HepG2 (cell line): ENCODE measurements around the gene PRKAR1A. TPM values are rescaled to one million over a fixed set of nuclear protein-coding genes. Genes with fewer than 3 reads are reported as not detected.
A peak's percentile ranks its signal among the peaks of the same experiment; 100 is the strongest.

Source experiments
- ELF4 ChIP-seq: sonication (generic); formaldehyde crosslinking; IDR thresholded peaks from 2 replicates; pipeline ENCODE4 v1.5.0; 2020; ENCODE audit warnings: missing genetic modification reagents, mild to moderate bottlenecking, moderate library complexity, borderline replicate concordance
- FOXK1 ChIP-seq: sonication (generic); formaldehyde crosslinking; IDR thresholded peaks from 2 replicates; pipeline ENCODE4 v1.4.0; 2020; ENCODE audit warnings: low read depth, missing genetic modification reagents, borderline replicate concordance
- KAT8 ChIP-seq: IDR thresholded peaks from 2 replicates; pipeline ENCODE4 v1.6.1; 2016; ENCODE audit warnings: missing genetic modification reagents, missing compliant biosample characterization
- KDM4B ChIP-seq: sonication (generic); formaldehyde crosslinking; IDR thresholded peaks from 2 replicates; pipeline ENCODE4 v1.4.0; 2020; ENCODE audit warnings: missing genetic modification reagents
- KLF16 ChIP-seq, 2 experiments: sonication (generic) in 1 of 2; formaldehyde crosslinking in 1 of 2; IDR thresholded peaks; 2 replicates each; pipeline versions ENCODE4 v1.6.1 to v1.8.0; 2016 to 2023; ENCODE audit warnings: missing genetic modification reagents in 2 of 2, missing compliant biosample characterization in 1 of 2
- PHF21A ChIP-seq: sonication (generic); formaldehyde crosslinking; IDR thresholded peaks from 2 replicates; pipeline ENCODE4 v1.5.0; 2020; ENCODE audit warnings: mild to moderate bottlenecking, missing genetic modification reagents
- POLR2A ChIP-seq, 2 experiments: IDR thresholded peaks; 2 replicates each; pipeline ENCODE4 v1.6.1; 2011; ENCODE audit warnings: low read depth in 2 of 2, low read length in 2 of 2, mild to moderate bottlenecking in 1 of 2, moderate library complexity in 1 of 2; ENCODE audit not compliant: insufficient read depth in 1 of 2
- STAG1 ChIP-seq: sonication (generic); formaldehyde crosslinking; IDR thresholded peaks from 2 replicates; pipeline ENCODE4 v1.4.0; 2020; ENCODE audit warnings: missing genetic modification reagents
- TCF12 ChIP-seq, 2 experiments: fragments of 450-650 bp in 1 of 2; sonication (generic) in 1 of 2; formaldehyde crosslinking in 1 of 2; IDR thresholded peaks; 2 replicates each; pipeline versions ENCODE4 v1.6.1 to v1.8.0; 2017 to 2022; ENCODE audit warnings: antibody characterized with exemption in 1 of 2, mild to moderate bottlenecking in 1 of 2, missing genetic modification reagents in 1 of 2, moderate library complexity in 1 of 2
- ZFX ChIP-seq: sonication (generic); formaldehyde crosslinking; IDR thresholded peaks from 2 replicates; pipeline ENCODE4 v1.4.0; 2020; ENCODE audit warnings: mild to moderate bottlenecking, low read depth, missing genetic modification reagents, moderate library complexity
- ZNF143 ChIP-seq: sonication (generic); formaldehyde crosslinking; IDR thresholded peaks from 2 replicates; pipeline ENCODE4 v1.4.0; 2020; ENCODE audit warnings: missing genetic modification reagents
- ZNF20 ChIP-seq: sonication (generic); formaldehyde crosslinking; IDR thresholded peaks from 2 replicates; pipeline ENCODE4 v1.4.0; 2020; ENCODE audit warnings: mild to moderate bottlenecking, moderate library complexity, missing genetic modification reagents
- ZNF460 ChIP-seq: sonication (generic); formaldehyde crosslinking; IDR thresholded peaks from 2 replicates; pipeline ENCODE4 v1.5.1; 2020; ENCODE audit warnings: missing genetic modification reagents, mild to moderate bottlenecking, borderline replicate concordance
- ZNF510 ChIP-seq: sonication (generic); formaldehyde crosslinking; IDR thresholded peaks from 2 replicates; pipeline ENCODE4 v1.4.0; 2020; ENCODE audit warnings: low read depth, mild to moderate bottlenecking, missing genetic modification reagents
- ZNF558 ChIP-seq: sonication (generic); formaldehyde crosslinking; IDR thresholded peaks from 2 replicates; pipeline ENCODE4 v1.9.0; 2022; ENCODE audit warnings: mild to moderate bottlenecking, missing genetic modification reagents, borderline replicate concordance
- ZNF563 ChIP-seq: sonication (generic); formaldehyde crosslinking; IDR thresholded peaks from 2 replicates; pipeline ENCODE4 v1.8.0; 2022; ENCODE audit warnings: mild to moderate bottlenecking, moderate library complexity, missing genetic modification reagents
- ZNF567 ChIP-seq: sonication (generic); formaldehyde crosslinking; IDR thresholded peaks from 2 replicates; pipeline ENCODE4 v1.8.1; 2023; ENCODE audit warnings: mild to moderate bottlenecking, missing genetic modification reagents, borderline replicate concordance
- ZNF883 ChIP-seq: sonication (generic); formaldehyde crosslinking; IDR thresholded peaks from 2 replicates; pipeline ENCODE4 v1.5.1; 2020; ENCODE audit warnings: mild to moderate bottlenecking, missing genetic modification reagents; ENCODE audit errors: not compliant biosample characterization
- polyA plus RNA-seq, 8 experiments: library from polyadenylated mRNA; depleted of rRNA in 3 of 8; stranded (reverse) in 7 of 8; unstranded in 1 of 8; fragments of >200 nt; fragmentation: Illumina TruSeq in 4 of 8; extraction: Trizol in 4 of 8; gene quantifications; 2 replicates each; pipeline versions ENCODE4 v1.2.1 to v1.2.3, GENCODE V29; 2011 to 2016; ENCODE audit warnings: low read depth in 4 of 8, missing spikeins in 1 of 8, mixed read lengths in 1 of 8; ENCODE audit not compliant: insufficient read depth in 1 of 8
- total RNA-seq, 5 experiments: library from RNA; depleted of rRNA; stranded (reverse); fragments of >200 nt; fragmentation: Illumina TruSeq; extraction: Trizol; gene quantifications; 2 replicates each; pipeline ENCODE4 v1.2.3, GENCODE V29; 2016; ENCODE audit warnings: low read depth in 1 of 5
- TF ChIP-seq, protein P1 (sequence below): sonication (generic); formaldehyde crosslinking; conservative IDR thresholded peaks from 2 replicates; pipeline ENCODE4 v1.8.1; 2023; ENCODE audit warnings: missing genetic modification reagents
- TF ChIP-seq, protein P2 (sequence below): sonication (generic); formaldehyde crosslinking; IDR thresholded peaks from 2 replicates; pipeline ENCODE4 v1.5.0; 2020; ENCODE audit warnings: missing genetic modification reagents, mild to moderate bottlenecking, borderline replicate concordance
- TF ChIP-seq, protein P3 (sequence below): sonication (generic); formaldehyde crosslinking; IDR thresholded peaks from 2 replicates; pipeline ENCODE4 v1.4.0; 2020; ENCODE audit warnings: missing genetic modification reagents, low read depth, mild to moderate bottlenecking, borderline replicate concordance
- TF ChIP-seq, protein P4 (sequence below): sonication (generic); formaldehyde crosslinking; IDR thresholded peaks from 2 replicates; pipeline ENCODE4 v1.5.0; 2020; ENCODE audit warnings: missing genetic modification reagents
- TF ChIP-seq, protein P5 (sequence below): IDR thresholded peaks from 2 replicates; pipeline ENCODE4 v1.6.1; 2016; ENCODE audit warnings: missing biosample characterization, missing genetic modification reagents, low read depth

Gene PRKAR1A
- total and polyA plus RNA-seq, 2 of the 13 experiments (the other 11 are each of a cell fraction or from before 2014, with no cell fraction given): 265 to 266 TPM

DNA sequence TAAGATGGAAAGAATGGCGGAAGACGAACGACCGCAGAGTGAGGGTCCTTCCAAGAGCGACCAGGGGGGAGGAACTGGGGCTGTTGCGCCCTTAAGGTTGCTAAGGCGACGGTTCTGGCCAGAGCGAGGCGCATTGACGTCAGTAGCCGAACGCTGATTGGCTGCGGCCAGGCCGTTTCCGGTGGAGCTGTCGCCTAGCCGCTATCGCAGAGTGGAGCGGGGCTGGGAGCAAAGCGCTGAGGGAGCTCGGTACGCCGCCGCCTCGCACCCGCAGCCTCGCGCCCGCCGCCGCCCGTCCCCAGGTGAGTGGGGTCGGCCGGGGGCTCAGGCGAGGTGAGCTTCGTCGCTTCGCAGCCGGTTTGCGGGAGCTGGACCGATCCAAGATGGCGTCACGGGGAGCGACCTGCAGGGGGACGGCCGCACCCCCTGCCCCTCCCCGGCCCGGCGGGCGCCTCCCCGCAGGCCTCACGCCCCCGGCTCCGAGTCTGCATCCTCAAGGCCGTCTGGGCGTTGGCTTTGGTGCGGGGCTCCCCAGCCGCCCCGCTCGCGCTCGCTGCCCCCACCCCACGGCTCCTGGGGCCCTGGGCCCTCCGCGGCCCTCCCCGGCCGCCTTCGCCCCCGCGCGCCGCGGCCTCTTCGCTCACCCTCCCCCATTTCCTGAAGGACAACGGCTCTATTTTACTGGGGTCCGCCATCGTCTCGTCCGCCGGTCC is at the start of gene PRKAR1A (continued):
- TF ChIP-seq, protein P1, sequence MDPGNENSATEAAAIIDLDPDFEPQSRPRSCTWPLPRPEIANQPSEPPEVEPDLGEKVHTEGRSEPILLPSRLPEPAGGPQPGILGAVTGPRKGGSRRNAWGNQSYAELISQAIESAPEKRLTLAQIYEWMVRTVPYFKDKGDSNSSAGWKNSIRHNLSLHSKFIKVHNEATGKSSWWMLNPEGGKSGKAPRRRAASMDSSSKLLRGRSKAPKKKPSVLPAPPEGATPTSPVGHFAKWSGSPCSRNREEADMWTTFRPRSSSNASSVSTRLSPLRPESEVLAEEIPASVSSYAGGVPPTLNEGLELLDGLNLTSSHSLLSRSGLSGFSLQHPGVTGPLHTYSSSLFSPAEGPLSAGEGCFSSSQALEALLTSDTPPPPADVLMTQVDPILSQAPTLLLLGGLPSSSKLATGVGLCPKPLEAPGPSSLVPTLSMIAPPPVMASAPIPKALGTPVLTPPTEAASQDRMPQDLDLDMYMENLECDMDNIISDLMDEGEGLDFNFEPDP: no peak
- TF ChIP-seq, protein P2, sequence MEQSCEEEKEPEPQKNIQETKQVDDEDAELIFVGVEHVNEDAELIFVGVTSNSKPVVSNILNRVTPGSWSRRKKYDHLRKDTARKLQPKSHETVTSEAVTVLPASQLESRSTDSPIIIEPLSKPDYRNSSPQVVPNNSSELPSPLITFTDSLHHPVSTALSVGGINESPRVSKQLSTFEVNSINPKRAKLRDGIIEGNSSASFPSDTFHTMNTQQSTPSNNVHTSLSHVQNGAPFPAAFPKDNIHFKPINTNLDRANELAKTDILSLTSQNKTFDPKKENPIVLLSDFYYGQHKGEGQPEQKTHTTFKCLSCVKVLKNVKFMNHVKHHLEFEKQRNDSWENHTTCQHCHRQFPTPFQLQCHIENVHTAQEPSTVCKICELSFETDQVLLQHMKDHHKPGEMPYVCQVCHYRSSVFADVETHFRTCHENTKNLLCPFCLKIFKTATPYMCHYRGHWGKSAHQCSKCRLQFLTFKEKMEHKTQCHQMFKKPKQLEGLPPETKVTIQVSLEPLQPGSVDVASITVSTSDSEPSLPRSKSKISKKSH: no peak
- TF ChIP-seq, protein P3, sequence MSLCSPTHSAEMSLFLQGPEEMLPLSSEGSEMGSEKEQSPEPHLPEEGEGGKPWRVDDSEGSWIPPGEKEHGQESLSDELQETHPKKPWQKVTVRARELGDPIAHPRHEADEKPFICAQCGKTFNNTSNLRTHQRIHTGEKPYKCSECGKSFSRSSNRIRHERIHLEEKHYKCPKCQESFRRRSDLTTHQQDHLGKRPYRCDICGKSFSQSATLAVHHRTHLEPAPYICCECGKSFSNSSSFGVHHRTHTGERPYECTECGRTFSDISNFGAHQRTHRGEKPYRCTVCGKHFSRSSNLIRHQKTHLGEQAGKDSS (CRISPR knock-in tag): no peak
- no peak; the same call in 1 of the 2 replicates for TF ChIP-seq ZNF143 (CRISPR knock-in tag)
- peak; percentile 82 to 86 for TF ChIP-seq POLR2A (IDR thresholded peaks at IDR 0.05; ENCODE audit: insufficient read depth in 1 of 2, low read depth in 2 of 2, low read length in 2 of 2)
- no peak for TF ChIP-seq KAT8
- TF ChIP-seq ZNF460 (CRISPR knock-in tag): no peak
- TF ChIP-seq KDM4B (CRISPR knock-in tag): no peak; the same call in 1 of the 2 replicates
- TF ChIP-seq ZNF563 (CRISPR knock-in tag): peak; percentile 64; the same call in 1 of the 2 replicates
- TF ChIP-seq ZNF20: no peak; the same call in 1 of the 2 replicates
- peak; percentile 84 for TF ChIP-seq ZNF883 (CRISPR knock-in tag)
- TF ChIP-seq, protein P4, sequence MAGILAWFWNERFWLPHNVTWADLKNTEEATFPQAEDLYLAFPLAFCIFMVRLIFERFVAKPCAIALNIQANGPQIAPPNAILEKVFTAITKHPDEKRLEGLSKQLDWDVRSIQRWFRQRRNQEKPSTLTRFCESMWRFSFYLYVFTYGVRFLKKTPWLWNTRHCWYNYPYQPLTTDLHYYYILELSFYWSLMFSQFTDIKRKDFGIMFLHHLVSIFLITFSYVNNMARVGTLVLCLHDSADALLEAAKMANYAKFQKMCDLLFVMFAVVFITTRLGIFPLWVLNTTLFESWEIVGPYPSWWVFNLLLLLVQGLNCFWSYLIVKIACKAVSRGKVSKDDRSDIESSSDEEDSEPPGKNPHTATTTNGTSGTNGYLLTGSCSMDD (CRISPR knock-in tag): no peak
- TF ChIP-seq TCF12 (IDR thresholded peaks at IDR 0.05): no peak
- TF ChIP-seq TCF12 (CRISPR knock-in tag; IDR thresholded peaks at IDR 0.05): 0 out of 2 replicates have a peak, but pooled peaks have one; percentile 42
- TF ChIP-seq ZNF558 (CRISPR knock-in tag): no peak
- no peak; the same call in 1 of the 2 replicates for TF ChIP-seq ZNF510
- TF ChIP-seq STAG1 (CRISPR knock-in tag): no peak
- TF ChIP-seq, protein P5, sequence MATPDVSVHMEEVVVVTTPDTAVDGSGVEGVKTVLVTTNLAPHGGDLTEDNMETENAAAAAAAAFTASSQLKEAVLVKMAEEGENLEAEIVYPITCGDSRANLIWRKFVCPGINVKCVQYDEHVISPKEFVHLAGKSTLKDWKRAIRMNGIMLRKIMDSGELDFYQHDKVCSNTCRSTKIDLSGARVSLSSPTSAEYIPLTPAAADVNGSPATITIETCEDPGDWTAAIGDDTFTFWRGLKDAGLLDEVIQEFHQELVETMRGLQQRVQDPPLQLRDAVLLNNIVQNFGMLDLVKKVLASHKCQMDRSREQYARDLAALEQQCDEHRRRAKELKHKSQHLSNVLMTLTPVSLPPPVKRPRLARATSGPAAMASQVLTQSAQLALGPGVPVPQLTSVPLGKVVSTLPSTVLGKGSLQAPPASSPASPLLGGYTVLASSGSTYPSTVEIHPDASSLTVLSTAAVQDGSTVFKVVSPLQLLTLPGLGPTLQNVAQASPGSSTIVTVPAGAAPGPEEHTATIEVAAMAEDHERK (CRISPR knock-in tag): no peak
- TF ChIP-seq ELF4 (CRISPR knock-in tag): no peak
- peak; percentile 25; the same call in 1 of the 2 replicates for TF ChIP-seq FOXK1 (CRISPR knock-in tag)
- peak; percentile 75; the same call in 1 of the 2 replicates for TF ChIP-seq ZFX (CRISPR knock-in tag)
- TF ChIP-seq PHF21A (CRISPR knock-in tag): 0 out of 2 replicates have a peak, but pooled peaks have one; percentile 29
- no peak for TF ChIP-seq ZNF567
- TF ChIP-seq KLF16 (CRISPR knock-in tag; IDR thresholded peaks at IDR 0.05): no peak; a peak in 1 of 4 replicates
